ENCODE measurements around the gene SRC. TPM values are rescaled to one million over a fixed set of nuclear protein-coding genes. Genes with fewer than 3 reads are reported as not detected.

SRC gene
- total RNA-seq, 1 experiment from 2014 or later: 42.3 TPM

DNA sequence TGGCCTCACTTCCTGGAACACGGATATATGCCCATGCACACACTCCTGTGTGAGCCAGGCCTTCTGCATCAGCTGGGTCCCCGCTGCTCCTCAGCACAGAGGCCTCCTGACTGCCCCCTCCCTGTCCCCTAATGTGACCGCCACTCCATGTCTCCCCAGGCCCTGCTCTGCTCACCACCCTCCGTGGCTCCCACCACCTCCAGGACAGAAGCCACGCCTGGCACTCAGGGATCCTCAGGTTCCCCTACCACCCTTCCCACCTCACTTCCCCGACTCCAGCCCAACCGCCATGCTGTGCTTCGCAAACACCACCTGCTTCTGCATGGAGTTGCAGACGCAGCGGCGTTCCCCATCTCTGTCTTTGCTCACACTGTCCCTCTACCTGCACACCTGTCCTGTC lies 4.3 kb upstream of the SRC start:
- H3K36me3 ChIP-seq (ENCODE audit: control insufficient read depth in 1 of 2, insufficient read depth in 2 of 2, low read length in 2 of 2): no peaks in the 10 kb centered on the region
- no peak overlapping the region for H3K4me2 ChIP-seq (ENCODE audit: low read length)
- ATAC-seq (no peak), DNase-seq (ENCODE audit: low read depth, low spot score) (no peak)
- BruUV-seq (replicated peaks): no TSS peak
- ChIA-PET RAD21 (ENCODE audit: low non-redundant PET in 1 of 2, low total read pairs in 2 of 2, uncharacterized antibody in 2 of 2, unreplicated experiment in 2 of 2) (no interaction called here), CTCF (no interaction called here), POLR2A (no interaction called here)
- H3K9me3 ChIP-seq (ENCODE audit: control insufficient read depth in 1 of 2, insufficient read depth in 1 of 2, low read depth in 1 of 2, low read length in 2 of 2): no peaks in the 10 kb centered on the region
- H3K27me3 ChIP-seq (ENCODE audit: insufficient read depth, low read length): no peaks in the 10 kb centered on the region
- H3K9ac ChIP-seq (ENCODE audit: low read length): no peak overlapping the region
- H4K20me1 ChIP-seq (ENCODE audit: insufficient read depth): no peaks in the 10 kb centered on the region
- H3K4me1 ChIP-seq (ENCODE audit: control insufficient read depth in 1 of 2, insufficient read depth in 2 of 2, low read length in 2 of 2): peaks cover 32 to 39% of the 10 kb centered on the region in 2 experiments
- no peak overlapping the region for H3K27ac ChIP-seq (ENCODE audit: low read depth, low read length)
- TF ChIP-seq ELF1 (IDR thresholded peaks at IDR 0.05; ENCODE audit: borderline replicate concordance, low read depth) (no peak), FOSL1 (IDR thresholded peaks at IDR 0.05; ENCODE audit: low read depth) (no peak), TCF7L2 (IDR thresholded peaks at IDR 0.05; ENCODE audit: borderline replicate concordance, extremely low read depth, insufficient read depth, insufficient read length) (no peak), CBX3 (IDR thresholded peaks at IDR 0.05; ENCODE audit: low read depth) (no peak), REST (IDR thresholded peaks at IDR 0.05; ENCODE audit: low read depth) (no peak), ZBTB33 (IDR thresholded peaks at IDR 0.05; ENCODE audit: extremely low read depth, insufficient replicate concordance, low read length) (no peak), ZNF274 (IDR thresholded peaks at IDR 0.05; ENCODE audit: low read depth, low read length) (no peak), CEBPB (IDR thresholded peaks at IDR 0.05; ENCODE audit: low read depth) (no peak), POLR2AphosphoS5 (IDR thresholded peaks at IDR 0.05; ENCODE audit: low read depth, low read length) (no peak), RAD21 (IDR thresholded peaks at IDR 0.05; ENCODE audit: low read depth) (no peak), SIN3A (IDR thresholded peaks at IDR 0.05; ENCODE audit: low read depth) (no peak), YY1 (IDR thresholded peaks at IDR 0.05; ENCODE audit: extremely low read depth, insufficient replicate concordance, low read depth, low read length) (no peak)
- TF ChIP-seq, protein P1, sequence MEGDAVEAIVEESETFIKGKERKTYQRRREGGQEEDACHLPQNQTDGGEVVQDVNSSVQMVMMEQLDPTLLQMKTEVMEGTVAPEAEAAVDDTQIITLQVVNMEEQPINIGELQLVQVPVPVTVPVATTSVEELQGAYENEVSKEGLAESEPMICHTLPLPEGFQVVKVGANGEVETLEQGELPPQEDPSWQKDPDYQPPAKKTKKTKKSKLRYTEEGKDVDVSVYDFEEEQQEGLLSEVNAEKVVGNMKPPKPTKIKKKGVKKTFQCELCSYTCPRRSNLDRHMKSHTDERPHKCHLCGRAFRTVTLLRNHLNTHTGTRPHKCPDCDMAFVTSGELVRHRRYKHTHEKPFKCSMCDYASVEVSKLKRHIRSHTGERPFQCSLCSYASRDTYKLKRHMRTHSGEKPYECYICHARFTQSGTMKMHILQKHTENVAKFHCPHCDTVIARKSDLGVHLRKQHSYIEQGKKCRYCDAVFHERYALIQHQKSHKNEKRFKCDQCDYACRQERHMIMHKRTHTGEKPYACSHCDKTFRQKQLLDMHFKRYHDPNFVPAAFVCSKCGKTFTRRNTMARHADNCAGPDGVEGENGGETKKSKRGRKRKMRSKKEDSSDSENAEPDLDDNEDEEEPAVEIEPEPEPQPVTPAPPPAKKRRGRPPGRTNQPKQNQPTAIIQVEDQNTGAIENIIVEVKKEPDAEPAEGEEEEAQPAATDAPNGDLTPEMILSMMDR (IDR thresholded peaks at IDR 0.05 in 2 of 3, conservative IDR thresholded peaks at IDR 0.05 in 1 of 3; ENCODE audit: borderline replicate concordance in 1 of 3, insufficient read depth in 1 of 3, low read depth in 2 of 3, low read length in 2 of 3): no peak
- TF ChIP-seq, protein P2, sequence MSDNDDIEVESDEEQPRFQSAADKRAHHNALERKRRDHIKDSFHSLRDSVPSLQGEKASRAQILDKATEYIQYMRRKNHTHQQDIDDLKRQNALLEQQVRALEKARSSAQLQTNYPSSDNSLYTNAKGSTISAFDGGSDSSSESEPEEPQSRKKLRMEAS (IDR thresholded peaks at IDR 0.05): no peak
- peaks cover 10% of the 10 kb centered on the region; the same call in 1 of the 2 replicates for H3K79me2 ChIP-seq (ENCODE audit: insufficient read depth, low read length)
- no peaks in the 10 kb centered on the region for H3K9me2 ChIP-seq (ENCODE audit: insufficient read depth)
- intact Hi-C loops (cut with micrococcal nuclease): loop anchor here (5.0 kb wide), 1 partner anchor 44 kb away; no protein-coding TSS in a partner anchor
- no peak overlapping the region for H3K4me3 ChIP-seq (replicated peaks in 1 of 2; ENCODE audit: low read depth in 1 of 2, low read length in 2 of 2)
- no peak overlapping the region for H2AFZ ChIP-seq (ENCODE audit: low read depth, low read length, poor library complexity, severe bottlenecking)

Measured in HCT116 (cell line).